GM12891 (cell line): Measurements from ENCODE around the gene CLMP.

Experiments used
- DNase-seq: peaks from one replicate; pipeline ENCODE4 v3.0.0; 2011; ENCODE audit warnings: low spot score; ENCODE audit not compliant: insufficient read length
- FAIRE-seq: peaks from 2 replicates; lab custom pipeline; 2011; peaks lifted over from hg19 to GRCh38; lab: Jason Lieb, UNC
- PAX5 ChIP-seq: IDR thresholded peaks from 2 replicates; pipeline ENCODE4 v1.6.1; 2011; ENCODE audit warnings: low read length, moderate library complexity, mild to moderate bottlenecking; ENCODE audit not compliant: insufficient read depth, severe bottlenecking
- POLR2A ChIP-seq: IDR thresholded peaks from 2 replicates; pipeline ENCODE4 v1.6.1; 2011; ENCODE audit warnings: low read depth, low read length, control low read depth
- POLR2AphosphoS5 ChIP-seq: IDR thresholded peaks from 2 replicates; pipeline ENCODE4 v1.6.1; 2011; ENCODE audit warnings: low read depth, low read length, control low read depth
- POU2F2 ChIP-seq: IDR thresholded peaks from 2 replicates; pipeline ENCODE4 v1.6.1; 2011; ENCODE audit warnings: low read depth, mild to moderate bottlenecking, control low read depth, low read length, moderate library complexity
- SPI1 ChIP-seq: IDR thresholded peaks from 2 replicates; pipeline ENCODE4 v1.6.1; 2011; ENCODE audit warnings: low read depth, low read length, control low read depth
- TAF1 ChIP-seq: IDR thresholded peaks from 2 replicates; pipeline ENCODE4 v1.6.1; 2011; ENCODE audit warnings: low read depth, low read length, control low read depth

Gene CLMP

DNA sequence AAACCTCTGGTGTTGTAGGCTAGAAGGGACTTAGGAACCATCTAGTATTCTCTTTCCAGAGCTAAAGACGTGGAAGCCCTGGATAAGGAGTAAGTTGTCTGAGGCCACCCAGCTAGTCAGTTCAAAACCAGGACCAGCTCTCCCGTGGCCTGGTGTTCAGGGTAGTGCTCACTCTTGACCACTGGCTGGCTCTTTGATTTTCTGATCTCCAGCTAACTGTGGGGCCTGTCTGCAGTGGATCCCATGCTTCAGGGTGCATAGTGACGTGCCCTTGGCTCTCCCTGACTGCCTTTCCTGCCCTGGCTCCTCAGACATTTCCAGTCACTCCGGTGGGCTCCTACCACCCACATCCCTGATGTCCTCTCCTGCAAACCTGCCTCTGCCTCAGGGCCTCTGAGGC, 1.3 kb downstream of the CLMP start:
- no peak for DNase-seq
- TF ChIP-seq PAX5 (no peak), POU2F2 (no peak), TAF1 (no peak), POLR2A (no peak), POLR2AphosphoS5 (no peak)
- FAIRE-seq: no peak

DNA sequence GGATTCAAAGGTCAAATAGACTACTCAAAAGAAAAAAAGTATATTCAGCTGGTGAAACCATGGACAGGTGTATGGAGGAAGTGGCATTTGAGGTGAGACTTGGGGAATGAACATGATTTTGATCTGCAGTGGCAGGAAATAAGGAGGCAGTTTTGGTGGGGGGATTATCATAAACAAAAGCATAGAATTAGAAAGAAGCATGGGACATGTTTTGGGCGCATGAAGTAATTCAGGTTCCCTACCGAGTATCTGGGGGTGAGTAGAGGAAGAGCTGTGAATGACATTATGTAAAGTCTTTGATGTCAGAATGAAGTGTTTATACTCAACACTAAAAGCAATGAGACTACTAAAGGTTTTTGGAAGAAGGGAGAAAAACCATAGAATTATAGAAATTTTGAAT, 3.1 kb downstream of the CLMP start:
- FAIRE-seq (no peak), DNase-seq (no peak)
- no peak for TF ChIP-seq SPI1
- no peak for TF ChIP-seq POU2F2
- TF ChIP-seq PAX5: no peak
- no peak for TF ChIP-seq POLR2AphosphoS5
- no peak for TF ChIP-seq POLR2A
- TF ChIP-seq TAF1: no peak

DNA sequence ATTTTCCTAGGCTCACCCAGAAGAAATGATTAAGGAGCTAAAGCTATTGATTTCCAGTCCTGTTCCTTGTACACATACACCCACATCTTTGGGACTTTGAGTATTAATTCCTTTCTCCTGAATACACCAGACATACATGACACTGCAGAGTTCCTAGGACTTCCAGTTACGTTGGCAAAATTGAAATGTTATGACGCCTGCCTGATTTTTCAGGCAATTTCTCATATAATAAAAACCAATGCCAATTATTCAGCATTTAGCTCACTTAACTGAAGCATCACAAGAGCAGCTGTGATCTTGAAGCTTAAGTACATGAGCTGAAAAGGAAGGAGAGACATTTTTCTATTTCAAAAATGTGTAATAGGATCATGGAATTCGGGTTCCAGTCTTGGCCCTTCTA, 4.5 kb downstream of the CLMP start:
- DNase-seq (no peak), FAIRE-seq (no peak)
- TF ChIP-seq SPI1 (no peak), PAX5 (no peak), POLR2A (no peak), POLR2AphosphoS5 (no peak), TAF1 (no peak), POU2F2 (no peak)

DNA sequence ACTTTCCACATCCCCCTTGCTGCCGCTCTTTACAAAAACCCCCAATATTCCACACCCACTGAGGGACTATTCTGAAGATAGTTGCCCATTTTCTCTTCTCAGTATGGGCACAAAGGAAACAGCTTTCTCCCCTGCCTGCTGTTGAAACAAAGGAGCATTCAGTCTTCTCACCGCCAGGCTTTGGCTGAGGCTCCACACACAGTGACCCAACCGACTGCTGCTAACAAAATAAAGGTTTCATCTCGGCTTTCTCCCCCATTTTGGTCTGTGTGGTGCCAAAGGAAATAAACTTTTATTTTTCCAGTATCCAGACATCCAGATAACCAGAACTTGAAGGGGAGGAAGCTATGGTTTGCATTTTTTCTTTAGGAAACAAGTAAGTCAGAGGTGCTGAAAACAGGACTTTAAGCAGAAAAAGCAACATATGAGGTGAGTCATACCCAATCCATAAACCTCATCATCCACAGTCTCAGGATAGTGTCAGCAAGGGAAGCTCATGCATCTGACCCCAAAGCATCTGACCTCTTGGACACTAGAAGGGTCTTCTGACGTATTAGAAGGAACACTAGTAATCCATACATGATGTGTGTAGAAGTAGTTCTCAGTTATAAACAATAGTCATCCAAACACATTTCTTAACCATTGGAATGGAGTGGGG, 6.4 kb downstream of the CLMP start:
- no peak for FAIRE-seq
- TF ChIP-seq POLR2A (no peak), PAX5 (no peak), SPI1 (no peak), POU2F2 (no peak), POLR2AphosphoS5 (no peak), TAF1 (no peak)
- DNase-seq: no peak

DNA sequence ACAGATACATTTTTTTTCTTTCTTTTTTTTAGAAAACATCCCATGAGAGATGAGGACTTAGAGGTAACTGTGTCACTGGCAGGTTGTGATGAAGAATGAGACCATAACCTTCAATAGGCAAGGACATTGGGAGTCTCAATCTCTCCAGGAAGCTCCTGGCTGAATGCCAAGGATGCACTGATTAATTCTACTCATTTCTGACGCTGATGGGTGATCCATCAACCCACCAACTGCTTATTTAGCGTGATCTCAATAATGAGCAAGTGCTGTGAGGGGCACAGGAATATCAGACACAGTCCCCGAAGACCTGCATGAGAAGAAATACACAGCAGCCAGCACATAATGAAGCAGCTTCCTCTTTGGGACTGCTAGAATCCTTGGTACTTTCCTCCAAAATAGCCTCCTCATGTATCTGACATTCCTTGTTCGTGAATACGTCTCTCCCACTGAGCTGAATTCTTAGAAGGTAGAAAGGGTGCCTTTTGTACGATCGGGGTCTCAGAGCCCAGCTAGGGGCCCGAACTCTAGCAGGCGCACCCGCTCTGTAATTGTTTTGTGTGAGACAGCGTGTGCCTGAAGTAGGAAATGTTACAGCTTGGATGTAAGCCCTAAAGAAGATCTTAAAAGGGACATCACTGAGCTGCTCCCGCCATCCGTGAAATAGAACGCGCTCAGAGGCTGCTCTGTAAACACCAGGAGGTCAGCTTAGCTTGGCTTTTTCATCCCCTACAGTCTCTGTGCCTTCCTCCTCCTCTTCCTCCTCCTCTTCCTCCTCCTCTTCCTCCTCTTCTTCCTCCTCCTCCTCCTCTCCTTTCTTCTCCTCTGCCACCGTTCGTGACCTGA, 7.2 kb downstream of the CLMP start:
- no peak for DNase-seq
- TF ChIP-seq PAX5 (no peak), POU2F2 (no peak), TAF1 (no peak)
- no peak for FAIRE-seq

DNA sequence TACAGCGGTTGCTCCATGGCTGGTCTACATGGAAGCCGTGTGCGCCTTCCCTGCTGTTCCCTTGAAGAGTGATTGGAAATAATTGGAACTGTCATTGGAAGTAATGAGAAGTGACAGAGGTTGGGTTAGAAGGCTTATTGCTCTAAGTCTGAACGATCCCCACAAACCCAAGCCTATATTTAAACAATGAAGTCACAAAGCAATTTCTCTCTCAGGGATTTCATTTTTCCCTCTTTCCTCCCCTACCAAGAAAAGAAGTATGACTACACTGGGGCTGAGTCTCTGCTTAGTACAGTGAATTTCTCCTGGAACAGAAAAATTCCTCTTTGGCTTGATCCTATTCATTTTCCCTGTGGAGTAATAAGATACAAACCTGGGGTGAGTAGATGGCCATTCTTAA, 7.8 kb downstream of the CLMP start:
- TF ChIP-seq POLR2AphosphoS5: no peak
- TF ChIP-seq PAX5: no peak
- no peak for TF ChIP-seq POU2F2
- TF ChIP-seq TAF1: no peak
- no peak for TF ChIP-seq POLR2A
- TF ChIP-seq SPI1: no peak
- DNase-seq (no peak), FAIRE-seq (no peak)

DNA sequence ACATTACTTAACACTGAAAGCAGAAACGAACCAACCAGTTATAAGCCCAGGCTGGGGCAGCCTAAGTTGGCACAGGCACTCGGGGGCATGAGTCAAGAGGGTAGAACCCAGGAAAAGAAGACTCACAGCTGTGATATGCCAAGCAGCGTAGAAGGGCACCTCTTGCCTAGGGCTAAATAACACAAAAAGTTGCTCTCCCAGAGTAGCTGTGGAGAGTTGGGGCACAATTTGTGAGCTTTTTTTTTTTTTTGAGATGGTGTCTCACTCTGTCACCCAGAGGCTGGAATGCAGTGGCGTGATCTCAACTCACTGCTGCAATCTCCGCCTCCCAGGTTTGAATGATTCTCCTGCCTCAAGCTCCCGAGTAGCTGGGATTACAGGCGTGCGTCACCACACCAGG, 8.8 kb downstream of the CLMP start:
- DNase-seq: no peak
- FAIRE-seq: no peak
- no peak for TF ChIP-seq TAF1
- no peak for TF ChIP-seq POU2F2
- no peak for TF ChIP-seq PAX5
- TF ChIP-seq SPI1: no peak
- TF ChIP-seq POLR2A: no peak
- TF ChIP-seq POLR2AphosphoS5: no peak

DNA sequence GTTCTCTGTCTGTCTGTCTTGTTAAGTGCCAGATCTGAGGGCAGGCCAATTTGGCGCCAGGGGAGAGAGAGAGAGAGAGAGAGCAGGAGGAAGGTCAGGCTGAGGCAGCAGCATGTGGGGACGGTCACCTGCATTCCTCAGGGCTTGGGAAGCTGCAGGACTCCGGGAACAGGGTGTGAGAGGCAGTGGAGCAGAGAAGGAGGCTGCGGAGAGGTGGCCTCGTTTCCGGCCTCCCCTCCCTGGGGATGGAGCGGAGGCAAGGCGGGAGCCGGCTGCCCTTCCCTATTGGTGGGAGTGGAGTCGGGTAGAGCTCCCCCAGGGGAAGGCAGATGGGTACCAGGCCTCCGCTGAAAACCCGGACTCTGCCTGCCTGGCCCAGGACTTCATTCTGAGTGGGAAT, 9.7 kb downstream of the CLMP start:
- no peak for TF ChIP-seq SPI1
- TF ChIP-seq PAX5: no peak
- DNase-seq (no peak), FAIRE-seq (no peak)

DNA sequence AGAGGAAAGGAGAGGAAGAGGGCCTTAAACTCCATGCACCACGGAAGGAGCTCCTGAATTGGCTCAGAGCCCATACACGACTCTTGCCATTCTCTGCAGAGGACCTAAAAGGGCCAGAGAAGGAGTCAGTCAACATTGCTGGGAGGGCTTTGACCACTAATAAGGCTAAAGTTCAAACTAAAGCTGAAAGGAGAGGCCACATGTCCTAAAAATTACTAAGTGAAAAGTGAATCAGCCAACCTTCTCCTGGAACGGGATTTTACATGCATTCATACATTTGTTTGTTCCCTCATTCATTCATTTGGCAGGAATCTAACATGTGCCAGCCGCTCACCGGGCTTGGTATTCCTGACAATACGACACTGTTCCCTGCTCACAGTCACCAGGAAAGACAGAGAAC, 10.5 kb downstream of the CLMP start:
- FAIRE-seq: no peak
- TF ChIP-seq POLR2AphosphoS5 (no peak), POLR2A (no peak), SPI1 (no peak), TAF1 (no peak), POU2F2 (no peak), PAX5 (no peak)

More for the DNA sequence above, 10.5 kb downstream of the CLMP start:
- no peak for DNase-seq
